Measurements from ENCODE around the gene CD82. TPM values are rescaled to one million over a fixed set of nuclear protein-coding genes. Genes with fewer than 3 reads are reported as not detected.

The CD82 gene
- total RNA-seq, 4 donors from 2014 or later, result 77.6 to 155 (median 118) TPM

DNA sequence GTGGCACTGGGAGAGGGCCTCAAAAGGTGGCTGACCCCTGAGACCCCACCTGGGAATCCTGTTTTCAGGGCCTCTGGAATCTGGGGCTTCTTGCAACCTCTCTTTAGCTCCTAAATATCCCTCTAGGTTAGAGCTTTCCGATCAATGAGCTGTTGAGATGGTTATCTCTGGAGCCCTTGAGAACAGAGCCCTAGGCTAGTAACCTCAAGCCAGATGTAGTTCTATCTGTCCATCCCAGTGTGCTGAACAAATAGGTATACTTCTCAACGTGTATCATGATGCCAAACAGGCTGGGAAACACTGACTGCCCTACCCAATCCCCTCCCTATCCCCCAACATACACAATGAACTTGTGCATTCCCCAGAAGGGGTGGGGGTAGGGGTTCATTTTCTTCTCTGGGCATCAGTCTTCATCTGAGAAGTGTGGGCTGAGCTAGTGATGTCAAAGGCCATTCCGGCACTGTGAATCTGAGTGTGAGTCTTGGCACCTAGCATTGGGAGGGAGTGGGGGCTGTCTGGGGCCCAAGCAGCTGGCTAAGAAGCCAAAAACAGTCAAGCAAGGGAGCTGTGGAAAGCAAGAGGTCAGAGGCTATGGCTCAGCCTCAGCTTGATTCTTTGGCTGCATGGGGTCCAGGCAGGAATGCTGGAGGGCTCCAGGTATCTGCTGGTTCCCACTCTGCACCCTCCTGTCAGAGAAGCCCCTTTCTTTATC, 17.3 kb downstream of the CD82 start:
- Histone ChIP-seq H3K36me3 (peaks cover 4% of the 10 kb centered on the region), H3K27ac (no peak overlapping the region), H3K4me1 (peaks cover 45% of the 10 kb centered on the region), H3K4me3 (no peak overlapping the region), H3K27me3 (no peaks in the 10 kb centered on the region), H3K9me3 (no peaks in the 10 kb centered on the region)
- no peak for DNase-seq (ENCODE audit: low spot score in 2 of 2)
- 80% methylated on average over 3 of the region's 3 CpGs for WGBS
- TF ChIP-seq POLR2AphosphoS5 (IDR thresholded peaks at IDR 0.05) (no peak), POLR2A (IDR thresholded peaks at IDR 0.05) (no peak), EP300 (IDR thresholded peaks at IDR 0.05) (no peak)

DNA sequence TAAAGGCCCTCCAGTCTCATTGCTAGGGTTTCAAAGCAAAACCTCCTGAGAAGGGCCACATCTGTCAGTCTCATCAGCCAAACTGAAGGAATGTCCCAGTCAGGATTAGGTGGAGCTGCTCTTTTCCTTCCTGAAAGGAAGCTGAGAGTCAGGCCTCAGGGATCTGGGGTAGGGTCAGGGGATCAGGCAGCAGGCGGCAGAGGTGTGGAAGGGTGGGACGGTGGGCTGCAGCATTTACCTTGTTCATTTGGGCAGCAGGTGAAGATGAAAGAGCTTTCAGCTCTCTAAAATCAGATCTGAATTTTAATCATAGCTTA, 17.8 kb downstream of the CD82 start:
- Histone ChIP-seq H3K4me3 (no peak overlapping the region), H3K27me3 (no peaks in the 10 kb centered on the region), H3K27ac (no peak overlapping the region), H3K9me3 (no peaks in the 10 kb centered on the region), H3K4me1 (peaks cover 40% of the 10 kb centered on the region), H3K36me3 (peaks cover 4% of the 10 kb centered on the region)
- TF ChIP-seq POLR2AphosphoS5 (IDR thresholded peaks at IDR 0.05) (no peak), POLR2A (IDR thresholded peaks at IDR 0.05) (no peak), EP300 (IDR thresholded peaks at IDR 0.05) (no peak)
- TF ChIP-seq, protein P1, sequence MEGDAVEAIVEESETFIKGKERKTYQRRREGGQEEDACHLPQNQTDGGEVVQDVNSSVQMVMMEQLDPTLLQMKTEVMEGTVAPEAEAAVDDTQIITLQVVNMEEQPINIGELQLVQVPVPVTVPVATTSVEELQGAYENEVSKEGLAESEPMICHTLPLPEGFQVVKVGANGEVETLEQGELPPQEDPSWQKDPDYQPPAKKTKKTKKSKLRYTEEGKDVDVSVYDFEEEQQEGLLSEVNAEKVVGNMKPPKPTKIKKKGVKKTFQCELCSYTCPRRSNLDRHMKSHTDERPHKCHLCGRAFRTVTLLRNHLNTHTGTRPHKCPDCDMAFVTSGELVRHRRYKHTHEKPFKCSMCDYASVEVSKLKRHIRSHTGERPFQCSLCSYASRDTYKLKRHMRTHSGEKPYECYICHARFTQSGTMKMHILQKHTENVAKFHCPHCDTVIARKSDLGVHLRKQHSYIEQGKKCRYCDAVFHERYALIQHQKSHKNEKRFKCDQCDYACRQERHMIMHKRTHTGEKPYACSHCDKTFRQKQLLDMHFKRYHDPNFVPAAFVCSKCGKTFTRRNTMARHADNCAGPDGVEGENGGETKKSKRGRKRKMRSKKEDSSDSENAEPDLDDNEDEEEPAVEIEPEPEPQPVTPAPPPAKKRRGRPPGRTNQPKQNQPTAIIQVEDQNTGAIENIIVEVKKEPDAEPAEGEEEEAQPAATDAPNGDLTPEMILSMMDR (IDR thresholded peaks at IDR 0.05), result no peak
- DNase-seq (ENCODE audit: low spot score in 2 of 2), result no peak
- WGBS, result 100% methylated on average over 2 of the region's 2 CpGs

DNA sequence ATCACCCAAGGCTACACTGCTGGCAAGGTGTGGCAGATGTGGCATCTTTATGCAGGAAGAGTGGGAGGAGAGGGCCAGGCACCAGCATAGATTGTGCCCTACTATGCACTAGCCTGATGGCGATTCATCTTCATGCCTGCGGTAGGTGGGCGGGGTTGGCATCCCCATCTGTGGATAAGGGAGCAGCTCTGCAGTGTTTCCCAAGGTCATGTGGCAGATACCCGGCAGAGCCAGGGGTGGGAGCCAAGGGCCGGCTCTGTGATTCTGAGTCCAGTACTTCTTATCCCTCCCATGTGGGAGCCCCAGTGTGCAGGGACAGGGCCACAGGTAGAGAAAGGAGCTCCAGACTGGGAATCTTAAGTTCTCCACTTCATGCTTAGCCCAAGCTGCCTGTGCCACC, 20.0 kb downstream of the CD82 start:
- Histone ChIP-seq H3K27ac (no peak overlapping the region), H3K27me3 (no peaks in the 10 kb centered on the region), H3K36me3 (peaks cover 15% of the 10 kb centered on the region), H3K9me3 (no peaks in the 10 kb centered on the region), H3K4me1 (peaks cover 18% of the 10 kb centered on the region), H3K4me3 (no peak overlapping the region)
- no peak for DNase-seq (ENCODE audit: low spot score in 2 of 2)
- 80% methylated on average over 3 of the region's 5 CpGs for WGBS
- TF ChIP-seq, protein P1 (IDR thresholded peaks at IDR 0.05), result no peak
- no peak for TF ChIP-seq POLR2A (IDR thresholded peaks at IDR 0.05)

DNA sequence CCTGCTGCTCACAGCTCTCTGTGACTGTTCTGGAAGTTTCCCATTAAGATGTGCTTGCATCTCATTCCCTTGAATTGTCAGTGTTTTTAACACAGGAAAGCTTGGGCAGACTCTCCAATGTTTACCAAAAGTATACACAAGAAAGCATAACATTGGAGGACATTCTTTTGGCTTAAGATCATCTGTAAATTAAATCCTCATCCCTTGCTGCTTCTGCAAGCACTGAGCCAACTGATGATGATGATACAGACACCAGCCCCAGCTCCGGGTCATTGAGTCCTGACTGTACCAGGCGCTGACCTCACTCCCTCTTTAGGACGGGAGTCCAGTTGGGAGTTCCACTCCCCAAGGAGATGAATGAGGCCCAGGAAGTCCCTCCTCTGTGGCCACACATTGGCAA, 23.8 kb downstream of the CD82 start:
- Histone ChIP-seq H3K4me3 (no peak overlapping the region), H3K4me1 (peaks cover 20% of the 10 kb centered on the region), H3K9me3 (no peaks in the 10 kb centered on the region), H3K36me3 (peaks cover 15% of the 10 kb centered on the region), H3K27me3 (no peaks in the 10 kb centered on the region), H3K27ac (no peak overlapping the region)
- DNase-seq (ENCODE audit: low spot score in 2 of 2), result no peak
- 96% methylated on average over 3 of the region's 3 CpGs for WGBS
- TF ChIP-seq, protein P1 (IDR thresholded peaks at IDR 0.05), result no peak
- TF ChIP-seq POLR2A (IDR thresholded peaks at IDR 0.05) (no peak), EP300 (IDR thresholded peaks at IDR 0.05) (no peak), POLR2AphosphoS5 (IDR thresholded peaks at IDR 0.05) (no peak)

DNA sequence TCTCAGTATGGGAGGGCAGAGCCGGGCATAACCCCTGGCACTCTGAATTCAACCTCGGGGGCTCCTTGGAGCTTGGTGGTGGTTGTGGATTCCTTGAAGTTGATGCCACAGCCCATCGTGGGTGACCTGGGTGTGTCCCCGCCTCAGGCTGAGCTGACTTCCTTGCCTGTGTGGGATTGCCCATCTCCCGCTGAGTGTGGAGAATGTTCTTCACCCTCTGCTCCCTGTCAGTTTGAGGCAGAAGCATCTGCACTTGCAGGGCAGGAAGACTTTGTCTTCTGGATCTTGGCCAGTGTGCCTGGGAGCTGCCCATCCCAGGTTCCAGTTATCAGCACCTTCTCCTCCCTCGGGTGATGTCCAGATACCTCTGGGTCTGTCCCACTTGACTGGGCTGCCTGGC, 25.3 kb downstream of the CD82 start:
- WGBS, result 62% methylated on average over 3 of the region's 6 CpGs
- no peaks in the 10 kb centered on the region for H3K9me3 ChIP-seq
- H3K4me3 ChIP-seq, result no peak overlapping the region
- H3K36me3 ChIP-seq, result peaks cover 15% of the 10 kb centered on the region
- H3K27ac ChIP-seq, result no peak overlapping the region
- TF ChIP-seq POLR2A (IDR thresholded peaks at IDR 0.05), result no peak
- no peaks in the 10 kb centered on the region for H3K27me3 ChIP-seq
- peaks cover 20% of the 10 kb centered on the region for H3K4me1 ChIP-seq
- no peak for DNase-seq (ENCODE audit: low spot score in 2 of 2)

DNA sequence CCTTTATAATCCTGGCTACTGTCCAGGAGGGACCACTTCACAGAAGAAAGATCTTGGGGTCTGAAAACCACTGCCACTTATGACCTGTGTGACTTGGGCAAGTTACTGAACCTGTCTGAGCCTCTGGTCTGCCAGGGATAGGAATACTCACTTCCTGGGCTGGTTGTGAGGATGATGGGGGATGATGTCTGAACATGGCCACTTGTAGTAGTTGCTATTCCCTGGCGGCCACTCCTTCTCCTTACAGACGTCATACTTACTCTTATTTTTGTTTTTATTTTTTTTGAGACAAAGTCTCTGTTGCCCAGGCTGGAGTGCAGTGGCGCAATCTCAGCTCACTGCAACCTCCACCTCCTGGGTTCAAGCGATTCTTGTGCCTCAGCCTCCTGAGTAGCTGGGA, 26.1 kb downstream of the CD82 start:
- Histone ChIP-seq H3K4me3 (no peak overlapping the region), H3K36me3 (peaks cover 15% of the 10 kb centered on the region), H3K4me1 (peaks cover 28% of the 10 kb centered on the region), H3K27ac (peak overlapping the region; percentile 15), H3K27me3 (no peaks in the 10 kb centered on the region), H3K9me3 (no peaks in the 10 kb centered on the region)
- WGBS, result 90% methylated on average over 4 of the region's 4 CpGs
- DNase-seq (ENCODE audit: low spot score in 2 of 2), result no peak
- TF ChIP-seq POLR2AphosphoS5 (IDR thresholded peaks at IDR 0.05) (no peak), EP300 (IDR thresholded peaks at IDR 0.05) (no peak), POLR2A (IDR thresholded peaks at IDR 0.05) (no peak)
- TF ChIP-seq, protein P1 (IDR thresholded peaks at IDR 0.05), result no peak
